Keratinocyte (primary cell): ENCODE results near the gene LRRC46. TPM values are rescaled to one million over a fixed set of nuclear protein-coding genes. Genes with fewer than 3 reads are reported as not detected.

ENCODE experiments used
- DNase-seq: peaks from one replicate; pipeline ENCODE4 v3.0.0-alpha.2; 2011; ENCODE audit warnings: low read depth, missing footprints, low spot score
- FAIRE-seq: peaks from 2 replicates; lab custom pipeline; 2011; peaks lifted over from hg19 to GRCh38; lab: Jason Lieb, UNC
- H2AFZ ChIP-seq: 2 replicates; pipeline ENCODE4 v1.6.0; 2012; ENCODE audit warnings: low read length, control low read depth, inconsistent platforms; ENCODE audit not compliant: control insufficient read depth
- H3K27ac ChIP-seq: 2 replicates; pipeline ENCODE4 v1.5.1; 2011; ENCODE audit warnings: low read length; ENCODE audit not compliant: control insufficient read depth, insufficient read depth
- H3K27me3 ChIP-seq: 3 replicates; pipeline ENCODE4 v1.6.0; 2011; ENCODE audit warnings: low read length; ENCODE audit not compliant: control insufficient read depth, insufficient read depth; ENCODE audit errors: extremely low read depth
- H3K36me3 ChIP-seq, 2 experiments: 2 replicates in 1 of 2; 3 replicates in 1 of 2; pipeline ENCODE4 v1.5.1; 2011; ENCODE audit warnings: low read length in 2 of 2, mild to moderate bottlenecking in 1 of 2; ENCODE audit not compliant: control insufficient read depth in 2 of 2, insufficient read depth in 2 of 2; ENCODE audit errors: extremely low read depth in 1 of 2
- H3K4me1 ChIP-seq: 3 replicates; pipeline ENCODE4 v1.5.1; 2011; ENCODE audit warnings: low read length; ENCODE audit not compliant: control insufficient read depth, insufficient read depth; ENCODE audit errors: extremely low read depth
- H3K4me2 ChIP-seq: 3 replicates; pipeline ENCODE4 v1.6.0; 2011; ENCODE audit warnings: low read depth, low read length; ENCODE audit not compliant: control insufficient read depth, insufficient read depth; ENCODE audit errors: extremely low read depth
- H3K4me3 ChIP-seq, 3 experiments: fragments of 200-600 bp in 1 of 3; sonication (generic) in 1 of 3; 2 replicates in 2 of 3; 3 replicates in 1 of 3; pipeline ENCODE4 v1.5.1; 2011 to 2016; ENCODE audit warnings: low read length in 3 of 3, mild to moderate bottlenecking in 3 of 3, control low read depth in 2 of 3, inconsistent platforms in 1 of 3, low read depth in 1 of 3, mixed read lengths in 1 of 3, mixed run types in 1 of 3, moderate library complexity in 1 of 3; ENCODE audit not compliant: control insufficient read depth in 2 of 3, insufficient read depth in 2 of 3; ENCODE audit errors: extremely low read depth in 1 of 3
- H3K79me2 ChIP-seq: 2 replicates; pipeline ENCODE4 v1.6.0; 2012; ENCODE audit warnings: low read length; ENCODE audit not compliant: control insufficient read depth, insufficient read depth
- H3K9ac ChIP-seq: 3 replicates; pipeline ENCODE4 v1.6.0; 2011; ENCODE audit warnings: low read length; ENCODE audit not compliant: control insufficient read depth, insufficient read depth; ENCODE audit errors: extremely low read depth
- H3K9me1 ChIP-seq: 3 replicates; pipeline ENCODE4 v1.6.0; 2011; ENCODE audit warnings: low read length; ENCODE audit not compliant: control insufficient read depth, insufficient read depth; ENCODE audit errors: extremely low read depth
- H3K9me3 ChIP-seq: 2 replicates; pipeline ENCODE4 v1.5.1; 2012; ENCODE audit warnings: low read depth, low read length; ENCODE audit not compliant: control insufficient read depth
- H4K20me1 ChIP-seq: 3 replicates; pipeline ENCODE4 v1.6.0; 2011; ENCODE audit warnings: low read length; ENCODE audit not compliant: control insufficient read depth, insufficient read depth; ENCODE audit errors: extremely low read depth
- EZH2 ChIP-seq: IDR thresholded peaks from one replicate; pipeline ENCODE4 v1.6.1; 2012; ENCODE audit warnings: inconsistent platforms, mild to moderate bottlenecking, low read length, moderate library complexity
- dilution Hi-C: fragments of 300-500 bp; cut with MboI; formaldehyde crosslinking; loops from one replicate; pipeline ENCODE4 v1.7.0; 2020; ENCODE audit warnings: low sequenced_read_pairs; ENCODE audit not compliant: extremely low pct_ligation_motif_present
- polyA plus RNA-seq, 5 experiments: library from polyadenylated mRNA; depleted of rRNA in 3 of 5; stranded (reverse) in 3 of 5; stranded (forward) in 1 of 5; unstranded in 1 of 5; fragments of >200 nt; gene quantifications; 1 replicate in 1 of 5; 2 replicates in 3 of 5; 3 replicates in 1 of 5; pipeline versions ENCODE4 v1.2.1 to v1.2.3, GENCODE V29; 2011 to 2012; ENCODE audit warnings: missing spikeins in 2 of 5, low read depth in 1 of 5, low replicate concordance in 1 of 5
- TF ChIP-seq, protein P1 (sequence below), 3 experiments: IDR thresholded peaks in 1 of 3; conservative IDR thresholded peaks in 1 of 3; optimal IDR thresholded peaks in 1 of 3; 2 replicates in 2 of 3; 3 replicates in 1 of 3; pipeline versions ENCODE3 to v1.5.1; 2011; ENCODE audit warnings: low read length in 3 of 3, mild to moderate bottlenecking in 3 of 3, moderate library complexity in 2 of 3, control low read depth in 1 of 3, inconsistent platforms in 1 of 3; ENCODE audit not compliant: insufficient read depth in 2 of 3; ENCODE audit errors: extremely low read depth in 1 of 3

LRRC46 gene
- polyA plus RNA-seq, 1 donor (not counting 4 experiments of a cell fraction or from before 2014, with no cell fraction given): 0.43 TPM

DNA sequence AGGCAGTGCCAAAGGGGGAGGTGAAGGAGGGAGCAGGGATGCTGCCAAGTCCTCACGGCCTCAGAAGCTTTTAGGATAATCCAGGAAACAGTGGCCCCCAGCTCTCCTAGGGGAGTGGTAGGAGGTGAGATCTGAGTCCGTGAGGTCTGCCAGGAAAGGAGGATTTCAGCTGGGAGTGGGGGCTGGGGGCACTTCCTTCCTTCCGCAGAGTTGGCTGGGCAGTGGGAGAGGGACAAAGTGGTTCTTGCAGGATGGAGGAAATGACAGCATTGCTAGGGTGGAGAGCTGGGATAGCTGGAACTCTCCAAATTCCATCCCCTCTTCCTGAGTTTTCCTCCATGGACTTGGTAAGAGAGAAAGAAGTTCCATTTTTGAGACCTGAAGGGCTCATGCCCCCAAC, 24.3 kb downstream of the LRRC46 start:
- no peaks in the 10 kb centered on the region for H3K36me3 ChIP-seq
- H3K4me1 ChIP-seq: peaks cover 10% of the 10 kb centered on the region
- H3K27me3 ChIP-seq: peaks cover 46% of the 10 kb centered on the region
- H2AFZ ChIP-seq: no peak overlapping the region
- no peaks in the 10 kb centered on the region for H3K79me2 ChIP-seq
- H3K4me2 ChIP-seq: no peak overlapping the region
- TF ChIP-seq EZH2: no peak
- TF ChIP-seq, protein P1, sequence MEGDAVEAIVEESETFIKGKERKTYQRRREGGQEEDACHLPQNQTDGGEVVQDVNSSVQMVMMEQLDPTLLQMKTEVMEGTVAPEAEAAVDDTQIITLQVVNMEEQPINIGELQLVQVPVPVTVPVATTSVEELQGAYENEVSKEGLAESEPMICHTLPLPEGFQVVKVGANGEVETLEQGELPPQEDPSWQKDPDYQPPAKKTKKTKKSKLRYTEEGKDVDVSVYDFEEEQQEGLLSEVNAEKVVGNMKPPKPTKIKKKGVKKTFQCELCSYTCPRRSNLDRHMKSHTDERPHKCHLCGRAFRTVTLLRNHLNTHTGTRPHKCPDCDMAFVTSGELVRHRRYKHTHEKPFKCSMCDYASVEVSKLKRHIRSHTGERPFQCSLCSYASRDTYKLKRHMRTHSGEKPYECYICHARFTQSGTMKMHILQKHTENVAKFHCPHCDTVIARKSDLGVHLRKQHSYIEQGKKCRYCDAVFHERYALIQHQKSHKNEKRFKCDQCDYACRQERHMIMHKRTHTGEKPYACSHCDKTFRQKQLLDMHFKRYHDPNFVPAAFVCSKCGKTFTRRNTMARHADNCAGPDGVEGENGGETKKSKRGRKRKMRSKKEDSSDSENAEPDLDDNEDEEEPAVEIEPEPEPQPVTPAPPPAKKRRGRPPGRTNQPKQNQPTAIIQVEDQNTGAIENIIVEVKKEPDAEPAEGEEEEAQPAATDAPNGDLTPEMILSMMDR (optimal IDR thresholded peaks at IDR 0.05 in 1 of 3, IDR thresholded peaks at IDR 0.05 in 1 of 3, conservative IDR thresholded peaks at IDR 0.05 in 1 of 3; ENCODE audit: extremely low read depth in 1 of 3, insufficient read depth in 2 of 3, low read length in 3 of 3): no peak
- H3K9me3 ChIP-seq: no peaks in the 10 kb centered on the region
- FAIRE-seq: no peak
- no peak overlapping the region for H3K27ac ChIP-seq
- no peak for DNase-seq
- H4K20me1 ChIP-seq: no peaks in the 10 kb centered on the region
- no peak overlapping the region for H3K9ac ChIP-seq
- H3K9me1 ChIP-seq: no peaks in the 10 kb centered on the region
- dilution Hi-C loops: no loop called here
- H3K4me3 ChIP-seq: no peak overlapping the region

DNA sequence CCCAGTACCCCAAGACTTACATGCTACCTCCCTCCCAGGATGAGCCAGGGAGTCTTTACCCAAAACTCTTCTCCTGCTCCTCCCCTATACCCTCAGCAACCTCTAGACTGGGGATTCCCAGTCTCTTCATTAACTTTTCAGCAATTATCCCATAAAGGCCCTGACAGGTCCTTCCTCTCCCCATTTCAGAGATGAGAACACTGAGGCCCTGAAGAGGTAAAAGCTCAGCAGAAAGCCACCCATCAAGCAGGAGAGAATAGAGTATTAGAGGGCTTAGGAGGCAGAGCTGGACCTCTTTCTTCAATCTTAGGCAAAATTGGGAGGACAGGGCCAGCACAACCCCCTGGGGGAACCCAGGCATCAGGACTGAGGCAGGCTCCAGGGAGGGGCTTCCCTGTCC, 25.4 kb downstream of the LRRC46 start:
- Histone ChIP-seq H3K4me2 (no peak overlapping the region), H3K9me1 (no peaks in the 10 kb centered on the region), H3K9me3 (no peaks in the 10 kb centered on the region), H3K4me3 (no peak overlapping the region), H3K36me3 (no peaks in the 10 kb centered on the region), H3K79me2 (no peaks in the 10 kb centered on the region), H2AFZ (no peak overlapping the region), H3K9ac (no peak overlapping the region), H3K4me1 (peaks cover 4% of the 10 kb centered on the region), H4K20me1 (no peaks in the 10 kb centered on the region), H3K27me3 (peaks cover 43% of the 10 kb centered on the region), H3K27ac (no peak overlapping the region)
- FAIRE-seq: no peak
- dilution Hi-C loops: no loop called here
- DNase-seq: no peak
- TF ChIP-seq, protein P1 (optimal IDR thresholded peaks at IDR 0.05 in 1 of 3, IDR thresholded peaks at IDR 0.05 in 1 of 3, conservative IDR thresholded peaks at IDR 0.05 in 1 of 3; ENCODE audit: extremely low read depth in 1 of 3, insufficient read depth in 2 of 3, low read length in 3 of 3): no peak
- TF ChIP-seq EZH2: no peak
